HFFc6 (cell line): ENCODE data around the gene CUX1. TPM values are rescaled to one million over a fixed set of nuclear protein-coding genes. Genes with fewer than 3 reads are reported as not detected.
A peak's percentile ranks its signal among the peaks of the same experiment; 100 is the strongest.

ENCODE experiments used
- DNase-seq: peaks from one replicate; pipeline ENCODE4 v3.0.0-alpha.2; 2018
- H3K27ac Mint-ChIP-seq: 2 replicates; pipeline ENCODE4 v1.8.0; 2020; ENCODE audit warnings: mild to moderate bottlenecking, mixed read lengths
- H3K27me3 Mint-ChIP-seq: 2 replicates; pipeline ENCODE4 v1.8.0; 2021; ENCODE audit warnings: mild to moderate bottlenecking, moderate library complexity, mixed read lengths; ENCODE audit not compliant: insufficient read depth
- H3K36me3 Mint-ChIP-seq: 2 replicates; pipeline ENCODE4 v1.8.0; 2021; ENCODE audit warnings: low read depth, mixed read lengths
- H3K4me1 Mint-ChIP-seq: 2 replicates; pipeline ENCODE4 v1.8.0; 2020; ENCODE audit warnings: low read depth, mixed read lengths
- H3K4me3 Mint-ChIP-seq: 2 replicates; pipeline ENCODE4 v1.8.0; 2020; ENCODE audit warnings: mild to moderate bottlenecking, moderate library complexity, mixed read lengths
- H3K9me3 Mint-ChIP-seq: 2 replicates; pipeline ENCODE4 v1.8.0; 2020; ENCODE audit warnings: mild to moderate bottlenecking, mixed read lengths
- CTCF ChIP-seq: fragments of 200-600 bp; sonication (generic); IDR thresholded peaks from 2 replicates; pipeline ENCODE4 v1.5.0; 2021; ENCODE audit warnings: antibody characterized with exemption, mild to moderate bottlenecking
- total RNA-seq, 6 experiments: library from RNA; stranded (reverse); fragmentation: NEBNext Ultra II Directional; extraction: Animal tissue kit (Norgen Biotek cat#: 25700); gene quantifications; 2 replicates in 1 of 6; 3 replicates in 5 of 6; pipeline ENCODE4 v1.2.3, GENCODE V29; 2021

Gene CUX1
- total RNA-seq, 6 experiments from 2014 or later, result 46.9 to 64.2 (median 51.6) TPM

DNA sequence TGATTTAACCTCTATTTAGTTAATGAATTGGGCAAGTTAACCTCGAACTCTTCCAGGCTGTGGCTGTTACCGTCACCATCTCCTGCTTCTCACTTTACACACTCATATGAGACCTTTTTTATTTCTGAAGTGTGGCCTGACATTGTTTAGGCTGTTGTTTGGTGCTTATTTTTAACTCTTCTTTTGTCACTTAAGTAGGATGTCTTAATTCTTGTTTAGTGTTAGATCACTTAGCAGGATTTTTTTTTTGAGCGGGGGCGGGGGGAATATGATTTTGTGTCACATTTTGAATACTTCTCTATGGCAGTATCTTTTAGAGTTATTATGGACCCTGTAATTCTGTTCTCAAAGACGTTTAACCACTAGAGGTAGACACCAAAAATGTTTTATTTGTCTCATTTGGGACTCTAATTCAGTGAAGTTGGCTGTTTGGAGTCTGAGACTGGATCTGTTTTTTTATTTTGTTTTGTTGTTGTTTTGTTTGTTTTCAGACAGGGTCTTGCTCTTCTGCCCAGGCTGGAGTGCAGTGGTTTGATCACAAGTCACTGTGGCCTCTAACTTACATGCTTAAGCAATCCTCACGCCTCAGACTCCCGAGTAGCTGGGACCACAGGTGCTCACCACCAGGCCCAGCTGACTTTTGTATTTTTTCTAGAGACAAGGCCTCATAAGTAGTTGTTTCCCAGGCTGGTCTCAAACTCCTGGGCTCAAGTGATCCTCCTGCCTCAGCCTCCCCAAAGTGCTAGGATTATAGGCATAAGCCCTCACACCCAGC is 73.5 kb downstream of the CUX1 start:
- Mint-ChIP-seq H3K4me3 (peak overlapping the region; percentile 87), H3K9me3 (no peaks in the 10 kb centered on the region), H3K27me3 (no peaks in the 10 kb centered on the region; the same call in none of the 2 replicates), H3K36me3 (peaks cover 10% of the 10 kb centered on the region; the same call in 1 of the 2 replicates), H3K27ac (peak overlapping the region; percentile 98), H3K4me1 (peaks cover 45% of the 10 kb centered on the region)
- TF ChIP-seq CTCF, result no peak
- DNase-seq, result no peak

DNA sequence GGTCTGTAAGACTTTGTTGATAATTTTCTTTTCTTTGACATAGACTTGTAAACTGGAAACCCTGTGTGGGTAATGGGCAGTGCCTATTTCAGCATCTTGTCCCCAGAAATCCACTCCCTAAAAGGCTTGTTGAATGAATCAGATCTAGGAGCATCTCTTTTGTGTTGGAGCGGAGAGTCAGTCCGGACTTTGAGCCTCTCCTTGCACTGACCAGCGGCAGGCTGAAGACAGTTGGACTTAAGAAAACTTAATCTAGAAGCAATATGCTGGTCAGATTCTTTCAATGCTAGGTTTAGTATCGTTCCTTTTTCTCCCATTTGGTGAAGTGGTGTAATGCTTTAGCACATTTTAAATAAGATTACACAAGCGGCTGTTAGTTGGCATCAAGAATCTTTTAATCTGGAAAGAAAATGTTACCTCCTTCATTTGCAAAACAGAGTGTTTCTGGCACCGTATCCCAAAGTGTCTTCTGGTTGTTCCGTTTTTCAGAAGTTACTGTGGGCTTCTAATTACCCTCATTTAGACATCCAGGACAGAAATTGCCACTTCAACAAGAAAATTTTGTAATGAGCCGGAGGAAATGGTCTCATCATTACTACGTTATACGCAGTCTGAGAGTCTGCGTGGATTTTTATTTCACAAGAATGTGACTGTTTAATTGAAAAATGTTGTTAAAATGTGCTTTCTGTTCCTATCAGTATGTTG is 74.7 kb downstream of the CUX1 start:
- H3K27ac Mint-ChIP-seq, result peak overlapping the region; percentile 98
- DNase-seq, result peak; percentile 44
- peak overlapping the region; percentile 87 for H3K4me3 Mint-ChIP-seq
- no peak for TF ChIP-seq CTCF
- H3K4me1 Mint-ChIP-seq, result peaks cover 45% of the 10 kb centered on the region
- no peaks in the 10 kb centered on the region; the same call in none of the 2 replicates for H3K27me3 Mint-ChIP-seq
- peaks cover 10% of the 10 kb centered on the region; the same call in 1 of the 2 replicates for H3K36me3 Mint-ChIP-seq
- no peaks in the 10 kb centered on the region for H3K9me3 Mint-ChIP-seq

DNA sequence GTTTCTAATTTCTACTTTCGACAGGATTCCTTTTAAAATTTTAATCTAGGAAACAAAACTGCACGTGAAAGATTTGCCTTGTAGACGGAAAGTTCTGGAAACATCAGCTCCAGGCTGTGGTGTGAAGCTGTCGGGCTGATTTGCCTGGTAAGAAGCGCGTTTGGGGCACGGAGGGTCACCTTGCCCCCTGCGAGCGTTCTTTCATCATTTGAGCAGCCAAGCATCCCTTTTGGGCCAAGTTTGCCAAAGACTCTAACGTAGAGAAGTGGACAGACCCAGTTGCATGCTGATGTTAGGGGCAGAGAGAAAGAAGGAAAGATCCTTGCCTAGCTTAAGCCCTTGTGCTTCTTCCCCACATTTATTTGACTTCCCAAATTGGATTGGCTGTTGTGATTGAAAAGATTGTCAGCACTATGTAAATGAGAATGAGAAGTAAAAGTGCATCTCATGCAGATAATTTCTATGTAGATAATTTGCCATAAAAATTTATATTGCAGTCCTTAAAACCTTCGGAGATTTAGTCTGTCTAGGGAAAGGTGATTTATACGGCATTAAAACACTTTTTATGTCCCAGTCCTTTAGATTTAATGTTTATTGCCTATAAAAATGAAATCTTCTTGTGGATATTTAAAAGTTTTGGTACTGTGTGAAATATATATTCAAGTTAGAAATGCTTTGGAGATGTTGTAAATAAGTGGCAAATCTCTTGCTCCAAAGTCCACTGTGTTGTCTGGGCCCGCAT is 76.1 kb downstream of the CUX1 start:
- Mint-ChIP-seq H3K27ac (no peak overlapping the region), H3K4me1 (peaks cover 41% of the 10 kb centered on the region), H3K9me3 (no peaks in the 10 kb centered on the region), H3K4me3 (no peak overlapping the region), H3K27me3 (no peaks in the 10 kb centered on the region; the same call in none of the 2 replicates), H3K36me3 (no peaks in the 10 kb centered on the region)
- no peak for TF ChIP-seq CTCF
- DNase-seq, result no peak

GRCh38 chr7:101896316-101896715 is 78.9 kb downstream of the CUX1 start:
- no peak overlapping the region for H3K27ac Mint-ChIP-seq
- DNase-seq, result no peak
- H3K4me3 Mint-ChIP-seq, result no peak overlapping the region
- peaks cover 47% of the 10 kb centered on the region for H3K4me1 Mint-ChIP-seq
- no peak for TF ChIP-seq CTCF
- H3K27me3 Mint-ChIP-seq, result peaks cover 2% of the 10 kb centered on the region
- no peaks in the 10 kb centered on the region for H3K36me3 Mint-ChIP-seq
- H3K9me3 Mint-ChIP-seq, result no peaks in the 10 kb centered on the region

- no peak for DNase-seq
- Mint-ChIP-seq H3K27ac (no peak overlapping the region), H3K9me3 (no peaks in the 10 kb centered on the region), H3K4me3 (no peak overlapping the region), H3K36me3 (no peaks in the 10 kb centered on the region), H3K4me1 (peaks cover 41% of the 10 kb centered on the region), H3K27me3 (peaks cover 2% of the 10 kb centered on the region)
- TF ChIP-seq CTCF, result no peak
Observed at GRCh38 chr7:101896941-101897340, 79.5 kb downstream of the CUX1 start.
